Peyer's patch (tissue), 4 donors: ENCODE results near the gene AMIGO3. TPM values are rescaled to one million over a fixed set of nuclear protein-coding genes. Genes with fewer than 3 reads are reported as not detected.

Source experiments
- DNase-seq, 3 donors: peaks; one replicate each; pipeline ENCODE4 v3.0.0-alpha.2; 2017 to 2019
- H3K27ac ChIP-seq, 4 donors: fragments of 200-600 bp; sonication (generic); one replicate each; pipeline ENCODE4 v1.5.1; 2016 to 2019
- H3K27me3 ChIP-seq, 2 donors: fragments of 200-600 bp; sonication (generic); one replicate each; pipeline ENCODE4 v1.5.1; 2019
- H3K36me3 ChIP-seq, 3 donors: fragments of 200-600 bp; sonication (generic); one replicate each; pipeline ENCODE4 v1.5.1; 2016 to 2019
- H3K4me1 ChIP-seq, 4 donors: fragments of 200-600 bp; sonication (generic); one replicate each; pipeline ENCODE4 v1.5.1; 2016 to 2019
- H3K4me3 ChIP-seq, 4 donors: fragments of 200-600 bp; sonication (generic); 1 replicate in 3 of 4; 2 replicates in 1 of 4; pipeline ENCODE4 v1.5.1; 2016 to 2019; ENCODE audit warnings: mild to moderate bottlenecking in 1 of 4
- H3K9me3 ChIP-seq, 4 donors: fragments of 200-600 bp; sonication (generic); one replicate each; pipeline ENCODE4 v1.5.1; 2016 to 2019; ENCODE audit warnings: mild to moderate bottlenecking in 1 of 4
- CTCF ChIP-seq, 6 experiments: fragments of 450-650 bp in 4 of 6; fragments of 200-600 bp in 2 of 6; sonication (generic) in 1 of 6; IDR thresholded peaks; one replicate each; pipeline ENCODE4 v1.5.1; 2017 to 2019; ENCODE audit warnings: antibody characterized with exemption in 6 of 6, mild to moderate bottlenecking in 3 of 6, moderate library complexity in 1 of 6
- POLR2A ChIP-seq, 2 donors: fragments of 450-650 bp; IDR thresholded peaks; one replicate each; pipeline ENCODE4 v1.5.1; 2017; ENCODE audit warnings: antibody characterized with exemption in 2 of 2, mild to moderate bottlenecking in 2 of 2, moderate library complexity in 2 of 2
- total RNA-seq, 4 donors: library from RNA; depleted of rRNA; stranded (reverse); fragments of >200 nt; gene quantifications; one replicate each; pipeline ENCODE4 v1.1.0, GENCODE V29; 2016

AMIGO3 gene
- total RNA-seq, 4 donors from 2014 or later = 1.2 to 3.5 (median 2.9) TPM

DNA sequence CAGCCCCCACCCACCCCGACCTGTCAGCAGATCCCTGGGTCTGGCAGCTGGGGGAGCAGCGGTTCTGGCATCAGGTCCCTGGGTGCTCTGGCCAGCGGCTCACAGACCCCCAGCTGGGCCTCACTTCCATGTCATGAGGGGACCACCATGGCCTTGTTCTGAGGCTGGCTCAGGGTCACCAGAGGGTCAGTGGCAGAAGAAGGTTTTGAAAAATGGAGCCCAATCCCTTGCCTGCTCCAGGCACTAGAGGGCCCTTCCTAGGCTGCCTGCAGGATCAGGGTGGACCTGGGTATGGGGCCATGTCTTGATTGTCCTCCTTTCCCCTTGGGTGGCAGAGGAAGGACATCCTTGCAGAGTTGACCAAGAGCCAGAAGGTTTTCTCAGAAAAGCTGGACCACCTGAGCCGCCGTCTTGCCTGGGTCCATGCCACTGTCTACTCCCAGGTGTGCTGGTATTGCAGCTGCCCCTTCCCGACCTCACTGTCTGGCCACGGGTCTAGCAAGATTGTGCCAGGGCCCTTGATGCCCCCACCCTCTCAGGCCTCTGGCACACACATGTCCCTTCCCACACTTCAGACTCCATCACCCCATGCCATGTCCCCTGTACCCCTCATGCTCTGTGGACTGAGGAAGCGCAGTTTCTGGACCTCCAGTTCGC lies 12.9 kb downstream of the AMIGO3 start:
- TF ChIP-seq POLR2A (IDR thresholded peaks at IDR 0.05) = no peak
- no peak for TF ChIP-seq CTCF (IDR thresholded peaks at IDR 0.05)
- DNase-seq = no peak
- Histone ChIP-seq H3K27ac (no peak overlapping the region), H3K36me3 (peaks cover 0 to 51% (median 0%) of the 10 kb centered on the region in 3 donors), H3K9me3 (no peaks in the 10 kb centered on the region), H3K4me1 (no peaks in the 10 kb centered on the region), H3K27me3 (no peaks in the 10 kb centered on the region), H3K4me3 (no peak overlapping the region)

DNA sequence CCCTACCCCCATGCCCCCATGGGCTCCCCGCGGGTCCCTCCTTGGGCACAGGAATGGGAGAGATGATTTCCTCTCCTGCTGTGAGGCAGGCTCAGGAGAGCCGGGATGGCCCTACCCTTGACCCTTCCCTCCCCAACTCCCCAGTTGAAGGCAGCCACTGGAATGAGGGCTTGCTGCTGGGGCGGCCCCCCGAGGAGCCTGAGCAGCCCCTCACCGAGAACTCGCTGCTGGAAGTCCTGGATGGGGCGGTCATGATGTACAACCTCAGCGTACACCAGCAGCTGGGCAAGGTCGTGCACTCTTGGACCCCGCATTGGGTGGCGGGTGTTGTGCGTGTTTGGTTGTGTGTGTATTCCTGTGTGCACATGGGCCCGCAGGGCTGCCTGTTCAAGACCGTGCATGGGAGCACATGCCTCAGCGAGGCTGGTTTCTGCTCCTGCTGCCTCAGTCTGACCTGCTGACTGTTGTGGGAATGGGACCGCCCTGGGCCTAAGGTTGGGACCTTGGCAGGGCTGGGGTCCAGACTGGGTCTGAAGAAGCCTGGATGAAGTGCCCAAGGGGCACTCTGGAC lies 14.0 kb downstream of the AMIGO3 start:
- Histone ChIP-seq H3K9me3 (no peaks in the 10 kb centered on the region), H3K4me3 (no peak overlapping the region), H3K4me1 (no peaks in the 10 kb centered on the region), H3K27ac (no peak overlapping the region), H3K36me3 (peaks cover 0 to 62% (median 0%) of the 10 kb centered on the region in 3 donors), H3K27me3 (no peaks in the 10 kb centered on the region)
- TF ChIP-seq POLR2A (IDR thresholded peaks at IDR 0.05) (no peak), CTCF (IDR thresholded peaks at IDR 0.05) (no peak)
- no peak for DNase-seq

DNA sequence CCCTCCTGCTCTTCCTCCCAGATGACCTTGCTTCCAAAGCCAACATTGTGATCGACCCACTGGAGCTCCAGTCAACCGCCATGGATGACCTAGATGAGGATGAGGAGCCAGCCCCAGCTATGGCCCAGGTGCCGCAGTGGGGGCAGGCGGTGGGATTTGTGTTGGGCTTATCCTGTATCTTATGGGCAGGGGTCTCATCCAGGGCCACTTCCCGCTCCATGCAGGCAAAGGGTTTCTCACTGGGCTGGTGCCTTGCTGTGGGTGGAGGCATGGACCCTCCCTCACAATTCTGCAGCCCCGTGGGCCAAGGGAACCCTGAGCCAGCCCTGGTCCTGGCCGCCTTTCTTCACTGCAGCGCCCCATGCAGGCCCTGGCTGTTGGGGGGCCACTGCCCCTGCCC lies 14.9 kb downstream of the AMIGO3 start:
- no peak overlapping the region for H3K4me3 ChIP-seq
- no peak for DNase-seq
- peaks cover 0 to 70% (median 0%) of the 10 kb centered on the region in 3 donors for H3K36me3 ChIP-seq
- no peaks in the 10 kb centered on the region for H3K27me3 ChIP-seq
- no peak overlapping the region for H3K27ac ChIP-seq
- H3K4me1 ChIP-seq = no peaks in the 10 kb centered on the region
- no peaks in the 10 kb centered on the region for H3K9me3 ChIP-seq
- TF ChIP-seq POLR2A (IDR thresholded peaks at IDR 0.05) = no peak
- no peak for TF ChIP-seq CTCF (IDR thresholded peaks at IDR 0.05)

DNA sequence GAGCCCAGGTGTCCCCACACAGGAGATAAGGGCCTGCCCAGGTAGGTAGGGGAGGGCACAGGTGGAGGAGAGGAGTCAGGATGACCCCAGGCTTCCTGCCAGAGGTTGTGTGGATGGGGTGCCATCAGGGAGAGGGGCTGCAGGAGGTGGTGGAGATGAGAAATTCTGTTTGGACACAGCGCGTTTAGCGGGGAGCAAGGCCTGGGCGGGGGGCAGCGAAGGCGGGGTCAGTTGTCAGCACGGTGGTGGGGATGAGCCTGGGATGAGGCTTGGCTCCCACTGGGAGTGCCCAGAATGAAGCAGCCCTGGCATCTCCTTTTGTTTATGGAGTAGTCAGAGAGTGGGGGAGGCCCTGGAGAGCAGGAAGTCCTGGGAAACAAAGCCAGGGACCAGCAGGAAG lies 15.5 kb downstream of the AMIGO3 start:
- Histone ChIP-seq H3K9me3 (no peaks in the 10 kb centered on the region), H3K27me3 (no peaks in the 10 kb centered on the region), H3K4me1 (no peaks in the 10 kb centered on the region), H3K27ac (no peak overlapping the region), H3K4me3 (no peak overlapping the region), H3K36me3 (peaks cover 0 to 74% (median 0%) of the 10 kb centered on the region in 3 donors)
- DNase-seq = no peak
- no peak for TF ChIP-seq POLR2A (IDR thresholded peaks at IDR 0.05)
- no peak for TF ChIP-seq CTCF (IDR thresholded peaks at IDR 0.05)

GRCh38 chr3:49703443-49703927 lies 16.0 kb downstream of the AMIGO3 start:
- H3K36me3 ChIP-seq = peaks cover 0 to 78% (median 0%) of the 10 kb centered on the region in 3 donors

More at GRCh38 chr3:49703443-49703927, 16.0 kb downstream of the AMIGO3 start:
- Histone ChIP-seq H3K4me1 (no peaks in the 10 kb centered on the region), H3K27me3 (no peaks in the 10 kb centered on the region), H3K27ac (no peak overlapping the region), H3K9me3 (no peaks in the 10 kb centered on the region), H3K4me3 (no peak overlapping the region)
- TF ChIP-seq POLR2A (IDR thresholded peaks at IDR 0.05) = no peak
- TF ChIP-seq CTCF (IDR thresholded peaks at IDR 0.05) = peak; percentile 49 to 82 (median 78)
- peak; percentile 56 to 82 (median 70) for DNase-seq
